Measurements from ENCODE around the gene PACS2.
A peak's percentile ranks its signal among the peaks of the same experiment; 100 is the strongest.
"Not testable (repeated sequence)": the region's sequence is repeated elsewhere in the genome, so short reads cannot be mapped to it uniquely, and the experiment has no call there.

Gene PACS2

DNA sequence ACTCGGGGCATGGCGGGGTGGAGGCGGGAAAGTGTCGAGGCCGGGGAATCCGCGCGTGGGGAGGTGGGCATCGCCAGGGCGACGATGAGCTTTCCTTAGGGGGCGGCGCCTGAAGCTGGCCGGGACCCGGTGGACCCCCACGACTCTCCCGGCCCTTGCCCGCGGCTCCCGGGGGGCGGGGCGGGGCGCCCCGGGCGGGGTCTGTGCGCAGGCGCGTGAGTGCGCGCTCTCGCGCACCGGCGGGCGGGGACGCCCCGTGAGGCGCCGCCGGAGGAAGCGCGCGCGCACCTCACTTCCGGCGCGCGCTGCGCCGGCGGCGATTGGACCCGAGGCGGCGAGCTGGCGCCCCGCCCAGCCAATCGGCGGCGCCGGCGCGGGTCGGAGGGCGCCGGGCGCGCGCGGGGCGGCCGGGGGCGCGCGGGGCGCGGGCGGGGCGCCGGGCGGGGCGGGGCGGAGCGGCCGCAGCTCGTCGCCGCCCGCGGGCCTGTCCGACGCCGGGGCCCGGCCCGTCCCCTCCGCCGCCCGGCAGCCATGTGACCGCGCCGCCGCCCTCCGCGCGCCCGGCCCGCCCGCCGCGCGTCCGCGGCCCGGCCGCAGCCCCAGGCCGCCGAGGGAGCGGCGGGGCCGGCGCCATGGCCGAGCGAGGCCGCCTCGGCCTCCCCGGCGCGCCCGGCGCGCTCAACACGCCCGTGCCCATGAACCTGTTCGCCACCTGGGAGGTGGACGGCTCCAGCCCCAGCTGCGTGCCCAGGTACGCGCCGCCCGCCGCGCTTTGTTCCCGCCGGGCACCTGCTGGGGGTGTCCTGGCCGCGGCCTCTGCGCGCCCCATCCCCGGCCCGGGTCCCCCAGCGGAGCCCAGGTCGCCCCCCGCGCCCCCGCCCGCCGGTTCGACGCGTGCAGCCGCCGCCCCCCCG lies at the start of gene PACS2:
Gene PACS2, plus strand, starts transcription at position 462 of the 914 bp plus-strand sequence. Its CDS starts 171 bp downstream, at position 633.
- peak; percentile 100 for DNase-seq (ENCODE audit: low spot score)

DNA sequence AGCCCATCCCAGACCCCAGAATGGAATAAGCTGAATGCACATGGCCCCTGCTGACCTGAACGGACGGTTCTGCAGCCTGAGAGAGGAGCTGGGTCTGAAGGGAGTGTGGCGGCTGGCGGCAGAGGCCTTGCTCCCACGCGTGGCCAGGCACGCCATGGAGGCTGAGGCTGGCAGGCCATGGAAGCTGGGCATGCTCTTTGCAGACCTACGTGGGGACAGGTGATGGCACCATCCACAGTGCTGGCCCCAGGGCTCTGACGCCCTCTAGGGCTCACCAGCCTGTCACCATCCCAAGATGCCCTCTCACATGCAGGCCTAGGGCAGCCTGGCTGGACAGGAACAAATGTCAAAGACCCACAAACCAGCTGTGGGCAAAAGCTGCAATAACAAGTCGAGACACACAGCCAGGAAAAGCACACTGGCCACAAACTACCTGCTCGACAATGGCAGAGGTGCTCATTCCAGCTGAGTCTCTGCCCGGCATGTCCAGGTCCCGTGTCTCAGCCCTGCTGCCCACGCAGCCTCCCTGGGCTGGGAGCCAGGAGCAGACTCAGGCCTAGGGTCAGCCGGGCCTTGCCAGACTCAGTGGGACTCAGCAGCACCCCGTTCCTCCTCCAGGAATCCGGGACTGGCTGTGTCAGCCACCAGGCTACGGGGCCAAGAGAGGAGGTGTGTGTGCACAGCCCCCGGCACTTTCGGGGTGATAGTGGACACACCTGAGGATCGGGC lies 46.6 kb upstream of the PACS2 start:
- DNase-seq (ENCODE audit: low spot score), result no peak

DNA sequence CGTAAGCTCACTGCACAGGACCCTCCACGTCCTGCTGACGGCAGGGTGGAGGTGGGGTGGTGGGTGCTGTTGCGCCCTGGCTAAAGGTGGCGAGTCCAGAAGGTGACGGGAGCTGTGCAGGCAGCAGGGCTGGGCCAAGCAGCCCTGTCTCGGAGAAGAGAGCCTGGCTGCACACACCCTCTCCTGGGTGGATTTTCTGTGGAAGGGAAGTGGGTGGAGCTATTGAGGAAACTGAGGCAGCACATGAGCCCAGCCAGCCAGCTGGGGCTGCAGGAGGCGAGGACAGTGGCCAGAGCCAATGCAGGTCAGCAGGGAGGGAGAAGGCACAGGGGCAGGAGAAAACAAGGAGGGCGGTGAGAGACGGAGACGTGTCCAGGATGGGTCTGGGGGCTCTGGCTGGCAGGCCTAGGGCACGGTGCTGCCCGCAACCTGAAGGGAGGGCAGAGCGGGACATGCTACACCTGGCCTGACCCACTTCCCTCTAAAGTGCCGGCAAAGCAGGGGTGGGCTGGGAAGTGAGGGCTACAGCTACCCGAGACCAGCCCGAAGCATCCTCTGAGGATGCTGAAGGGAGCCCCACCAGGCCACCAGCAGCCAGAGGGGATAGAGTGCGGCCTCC lies 45.7 kb upstream of the PACS2 start:
- DNase-seq (ENCODE audit: low spot score), result no peak

DNA sequence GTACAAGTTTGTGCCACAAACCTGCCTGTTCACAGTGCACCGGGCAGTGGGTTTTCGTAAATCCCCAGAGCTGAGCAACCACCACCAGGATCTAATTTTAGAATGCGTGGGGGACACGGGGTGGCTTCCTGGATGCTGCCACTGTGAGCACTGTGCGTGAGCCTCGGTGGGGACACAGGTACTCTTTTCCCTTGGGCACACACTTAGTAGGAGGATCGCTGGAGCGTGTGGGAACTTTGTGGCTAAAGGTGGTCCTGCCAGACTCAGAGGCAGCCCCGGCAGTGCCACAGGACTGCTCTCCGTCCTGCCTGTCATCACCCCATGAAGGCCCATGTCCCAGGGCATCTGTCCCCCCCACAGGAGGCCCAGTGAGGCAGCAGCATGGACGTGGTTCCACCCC lies 45.1 kb upstream of the PACS2 start:
- DNase-seq (ENCODE audit: low spot score), result no peak

DNA sequence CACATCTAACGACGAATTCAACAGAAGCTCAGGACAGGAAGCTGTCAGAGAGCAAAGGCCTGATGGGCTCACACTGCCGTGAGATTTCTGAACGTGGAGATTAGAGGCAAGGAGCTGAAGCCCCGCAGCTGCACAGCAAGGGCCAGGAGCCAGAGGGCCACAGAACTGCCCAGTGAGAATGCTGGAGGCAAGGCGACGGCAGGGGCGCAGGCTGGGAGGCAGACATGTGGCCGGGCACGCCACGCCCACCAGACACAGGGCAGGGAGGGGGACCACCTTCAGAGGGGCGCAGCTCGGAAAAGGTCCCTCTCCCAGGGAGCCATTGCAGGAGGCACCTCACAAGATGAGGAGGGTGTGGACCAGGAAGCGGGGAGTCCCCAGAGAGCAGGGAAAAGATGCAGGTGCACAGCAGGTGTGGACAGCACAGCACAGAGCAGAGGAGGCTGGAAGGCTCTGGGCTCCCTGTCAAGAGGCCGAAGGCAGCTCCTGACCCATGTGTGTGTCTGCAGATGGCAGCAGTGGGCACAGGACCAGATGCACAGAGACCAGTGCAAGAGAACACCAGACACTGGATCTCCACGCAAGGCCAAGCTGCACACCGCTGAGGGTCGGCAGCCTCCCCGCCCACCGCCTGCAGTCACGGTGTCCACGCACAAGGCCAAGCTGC lies 43.2 kb upstream of the PACS2 start:
- DNase-seq (ENCODE audit: low spot score), result no peak

DNA sequence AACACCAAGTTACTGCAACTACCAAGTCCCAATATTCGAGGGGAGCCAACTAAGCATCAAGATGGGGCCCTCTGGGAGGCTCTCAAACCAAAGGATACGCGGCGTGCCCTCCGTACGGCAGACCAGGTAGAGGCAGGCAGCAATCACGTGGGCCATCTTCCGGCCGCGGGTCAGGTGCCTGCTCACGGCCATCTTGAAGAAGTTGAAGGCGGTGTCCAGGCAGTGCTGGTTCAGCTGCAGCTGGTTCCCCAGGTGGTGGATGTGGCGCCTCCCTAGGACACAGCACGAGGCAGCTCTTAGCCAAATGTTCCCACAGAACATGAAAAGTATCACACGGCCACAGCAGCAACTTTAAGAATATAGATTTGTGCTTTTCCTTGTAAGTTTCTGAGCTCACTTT lies 41.9 kb upstream of the PACS2 start:
- no peak for DNase-seq (ENCODE audit: low spot score)

DNA sequence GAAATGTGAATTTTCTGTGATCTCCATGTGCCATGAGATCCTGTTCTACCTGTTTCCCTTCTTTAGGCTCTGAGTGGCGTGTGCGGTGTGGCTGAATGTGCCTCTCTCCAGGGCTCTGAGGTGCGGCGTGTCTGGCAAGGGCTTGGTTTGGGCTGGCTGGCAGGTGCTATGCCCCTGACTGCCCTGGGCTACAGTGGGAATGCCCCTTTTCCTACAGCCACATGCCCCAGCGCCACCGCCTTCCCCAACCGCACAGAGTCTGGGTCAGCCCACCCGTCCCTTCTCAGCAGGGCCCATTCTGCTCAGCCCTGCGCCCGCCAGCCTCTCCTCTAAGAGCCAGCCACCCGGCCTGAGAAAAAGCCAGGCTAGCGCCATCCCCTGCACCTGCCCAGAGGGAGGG lies 41.5 kb upstream of the PACS2 start:
- no peak for DNase-seq (ENCODE audit: low spot score)

DNA sequence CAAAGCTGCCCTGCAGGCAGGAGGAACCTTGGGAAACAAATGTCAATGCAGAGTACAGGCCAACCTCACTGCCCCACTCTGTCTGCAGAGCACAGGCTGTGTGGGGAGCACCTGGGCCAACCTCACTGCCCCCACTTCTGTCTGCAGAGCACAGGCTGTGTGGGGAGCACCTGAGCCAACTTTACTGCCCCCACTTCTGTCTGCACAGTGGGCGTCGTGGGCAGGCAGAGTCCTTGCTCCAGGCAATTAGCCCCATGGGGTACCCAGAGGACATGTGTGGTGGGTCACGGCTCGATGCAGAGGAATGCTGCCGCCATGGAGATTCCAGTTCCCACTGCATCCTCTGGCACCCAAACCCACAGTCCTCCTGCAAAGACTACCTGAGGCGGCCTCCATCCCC lies 39.9 kb upstream of the PACS2 start:
- DNase-seq (ENCODE audit: low spot score), result no peak

DNA sequence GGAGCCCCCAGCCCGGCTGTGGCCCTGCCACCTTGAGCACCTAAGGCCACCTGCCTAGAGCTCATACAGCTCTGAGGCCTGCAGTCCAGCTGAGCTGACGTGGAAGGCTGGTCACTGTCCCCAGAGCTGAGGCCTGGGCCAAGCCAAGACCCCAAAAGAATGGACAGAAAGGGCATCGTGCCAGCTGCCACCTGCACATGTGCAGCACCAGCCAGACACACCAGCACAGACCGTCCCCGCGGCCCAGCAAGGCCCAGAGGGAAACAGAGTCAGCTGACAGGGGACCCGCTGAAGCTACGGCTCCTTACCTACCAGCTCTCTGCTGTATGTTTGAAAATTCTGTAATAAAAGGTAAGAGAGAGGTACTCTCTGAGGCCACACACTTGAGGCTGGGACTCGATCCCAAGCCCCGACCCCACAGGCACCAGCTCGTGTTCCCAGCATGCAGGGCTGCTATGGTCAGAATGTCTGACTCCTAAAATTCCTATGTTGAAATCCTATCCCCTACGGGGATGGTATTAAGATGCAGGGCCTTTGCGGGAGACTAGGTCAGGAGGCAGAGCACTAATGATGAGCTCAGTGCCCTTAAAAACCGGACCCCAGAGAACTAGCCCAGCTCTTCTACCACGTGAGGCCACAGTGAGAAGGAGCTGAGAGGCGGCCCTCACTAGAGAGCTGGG lies 39.1 kb upstream of the PACS2 start:
- no peak for DNase-seq (ENCODE audit: low spot score)

DNA sequence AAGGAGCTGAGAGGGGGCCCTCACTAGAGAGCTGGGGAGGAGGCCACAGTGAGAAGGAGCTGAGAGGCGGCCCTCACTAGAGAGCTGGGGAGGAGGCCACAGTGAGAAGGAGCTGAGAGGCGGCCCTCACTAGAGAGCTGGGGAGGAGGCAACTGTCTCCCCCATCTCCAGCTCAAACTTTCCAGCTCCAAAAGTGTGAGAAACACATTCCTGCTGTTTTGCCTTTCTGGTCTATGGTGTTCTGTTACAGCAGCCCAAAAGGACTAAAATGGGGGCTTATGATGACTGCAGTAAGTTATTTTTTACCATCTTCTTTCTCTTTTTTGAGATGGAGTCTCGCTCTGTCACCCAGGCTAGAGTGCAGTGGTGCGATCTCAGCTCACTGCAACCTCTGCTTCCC lies 37.1 kb upstream of the PACS2 start:
- DNase-seq (ENCODE audit: low spot score), result not testable (repeated sequence)

DNA sequence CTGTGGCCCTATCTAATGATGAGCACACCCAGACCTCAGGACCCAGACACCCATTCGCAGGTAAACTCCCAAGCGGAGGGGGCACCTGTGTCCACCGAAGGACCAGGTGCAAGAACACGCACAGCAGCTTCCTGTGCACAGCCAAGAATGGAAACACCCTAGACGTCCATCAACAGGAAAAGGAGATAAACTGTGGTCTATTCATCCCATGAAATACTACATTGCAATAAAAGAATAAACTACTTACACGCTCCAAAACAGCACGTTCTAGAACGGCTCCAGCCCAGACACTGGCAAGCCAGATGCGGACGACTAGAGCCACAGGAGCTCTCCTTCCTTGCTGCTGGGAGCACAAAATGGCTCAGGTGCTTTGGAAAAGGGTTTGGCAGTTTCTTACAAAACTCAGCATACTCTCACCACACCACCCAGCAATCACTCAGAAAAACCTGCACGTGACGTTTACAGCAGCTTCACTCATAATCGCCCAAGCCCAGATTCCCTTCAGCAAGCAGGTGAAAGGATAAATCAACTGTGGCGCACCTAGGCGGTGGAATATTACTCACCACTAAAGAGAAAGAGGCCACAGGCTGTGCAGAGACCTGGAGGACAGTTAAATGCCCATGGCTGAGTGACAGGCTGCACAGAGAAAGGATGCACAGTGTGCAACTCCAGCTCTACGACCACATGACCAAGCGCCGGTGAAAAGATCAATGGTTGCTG lies 34.7 kb upstream of the PACS2 start:
- DNase-seq (ENCODE audit: low spot score), result no peak

DNA sequence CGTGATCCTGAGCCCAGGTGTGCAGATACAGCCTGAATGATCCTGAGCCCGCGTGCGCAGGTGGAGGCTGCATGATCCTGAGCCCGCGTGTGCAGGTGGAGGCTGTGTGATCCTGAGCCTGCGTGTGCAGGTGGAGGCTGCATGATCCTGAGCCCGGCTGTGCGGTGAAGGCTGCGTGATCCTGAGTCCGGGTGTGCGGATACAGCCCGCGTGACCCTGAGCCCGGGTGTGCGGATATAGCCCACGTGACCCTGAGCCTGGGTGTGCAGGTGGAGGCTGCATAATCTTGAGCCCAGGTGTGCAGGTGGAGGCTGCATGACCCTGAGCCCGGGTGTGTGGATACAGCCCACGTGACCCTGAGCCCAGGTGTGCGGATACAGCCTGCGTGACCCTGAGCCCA lies 34.0 kb upstream of the PACS2 start:
- peak; percentile 16 for DNase-seq (ENCODE audit: low spot score)

DNA sequence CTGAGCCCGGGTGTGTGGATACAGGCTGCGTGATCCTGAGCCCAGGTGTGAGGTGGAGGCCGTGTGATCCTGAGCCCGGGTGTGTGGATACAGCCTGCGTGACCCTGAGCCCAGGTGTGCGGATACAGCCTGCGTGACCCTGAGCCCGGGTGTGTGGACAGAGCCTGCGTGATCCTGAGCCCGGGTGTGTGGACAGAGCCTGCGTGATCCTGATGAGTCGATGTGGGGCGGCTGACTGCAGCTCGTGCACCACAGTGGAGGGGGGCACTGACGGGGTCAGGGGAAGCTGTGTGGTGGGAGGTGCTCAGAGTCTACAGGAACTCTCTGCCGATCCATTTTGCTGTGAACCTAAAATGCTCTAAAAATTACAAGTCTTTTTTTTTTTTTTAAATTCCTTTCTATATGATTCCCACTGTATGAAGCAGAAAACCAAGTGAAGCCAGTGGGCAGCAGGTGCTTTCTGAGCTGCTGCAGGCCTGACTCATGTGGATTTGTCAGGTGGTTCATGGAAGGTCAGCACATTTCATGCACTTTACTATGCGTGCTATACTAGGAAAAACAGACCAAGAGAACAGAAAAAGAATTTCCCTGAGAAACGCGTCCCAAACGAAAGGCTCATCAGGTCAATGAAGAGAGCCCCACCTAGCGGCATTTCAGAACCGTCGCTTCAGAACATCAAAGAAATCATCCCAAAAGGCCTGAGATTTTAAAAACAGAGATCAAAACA lies 33.0 kb upstream of the PACS2 start:
- DNase-seq (ENCODE audit: low spot score), result peak; percentile 60

DNA sequence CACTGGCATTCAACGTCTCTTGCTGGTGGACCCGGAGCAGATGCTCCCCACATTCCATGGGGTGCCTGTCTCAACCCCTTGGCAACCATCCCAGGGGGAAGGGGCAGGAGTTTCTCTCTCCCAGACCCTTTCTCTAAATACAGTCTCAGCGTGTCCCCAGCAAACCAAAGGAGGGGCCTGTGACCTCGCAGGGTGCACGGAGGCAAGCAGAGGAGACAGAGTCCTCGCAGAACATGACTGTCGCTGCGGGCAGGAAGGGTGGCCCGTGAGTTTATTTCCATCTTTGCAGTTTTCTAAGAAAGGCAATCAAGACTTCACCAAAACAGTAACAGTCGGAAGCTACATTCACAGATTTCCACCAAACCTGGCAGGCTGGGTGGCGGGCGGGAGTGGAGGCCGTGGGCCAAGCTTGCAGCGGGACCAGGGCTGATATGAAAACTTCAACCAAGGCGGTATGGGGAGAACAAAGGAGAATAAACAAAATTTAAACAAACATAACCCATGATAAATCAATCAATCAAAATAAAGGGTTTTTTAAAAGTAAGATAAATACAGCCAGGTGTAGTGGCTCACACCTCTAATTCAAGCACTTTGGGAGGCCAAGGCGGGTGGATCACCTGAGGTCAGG lies 32.3 kb upstream of the PACS2 start:
- DNase-seq (ENCODE audit: low spot score), result no peak

DNA sequence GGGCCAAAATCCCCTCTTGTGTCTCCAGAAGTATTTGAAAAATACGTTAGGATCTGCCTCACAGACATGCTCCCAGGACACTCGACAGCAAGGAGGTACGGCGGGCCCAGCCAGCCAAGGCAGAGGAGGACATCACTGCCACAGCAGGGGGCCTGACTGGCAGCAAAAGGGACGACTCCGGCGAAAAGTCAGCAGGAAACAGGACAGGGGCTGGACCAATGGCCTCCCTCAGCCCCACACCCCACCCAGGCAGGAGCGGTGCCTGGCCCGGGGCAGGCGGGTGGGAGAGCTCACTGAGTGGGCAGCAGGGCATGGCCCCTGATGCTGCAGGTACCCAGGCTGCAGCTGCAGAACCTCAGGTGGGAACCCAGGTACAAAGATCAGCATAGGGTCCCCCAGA lies 31.5 kb upstream of the PACS2 start:
- DNase-seq (ENCODE audit: low spot score), result peak; percentile 31

DNA sequence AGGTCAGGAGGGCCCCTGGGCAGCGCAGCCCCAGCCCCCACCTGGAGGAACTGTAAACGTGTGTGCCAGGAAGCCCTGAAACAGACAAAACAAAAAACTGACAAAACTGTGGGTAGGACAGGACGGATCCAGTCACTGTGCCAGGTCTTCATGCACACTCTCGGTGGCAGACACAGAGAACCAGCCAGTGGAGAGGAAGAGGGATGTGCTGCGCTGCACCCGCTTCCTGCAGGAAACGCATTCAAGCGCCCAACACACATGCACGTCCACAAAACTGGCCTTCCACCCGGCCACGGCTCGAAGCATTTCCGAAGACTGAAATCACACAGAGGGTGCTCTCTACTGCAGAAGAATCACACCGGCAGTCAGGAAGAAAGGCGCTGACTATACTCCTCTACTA lies 30.6 kb upstream of the PACS2 start:
- DNase-seq (ENCODE audit: low spot score), result peak; percentile 9

DNA sequence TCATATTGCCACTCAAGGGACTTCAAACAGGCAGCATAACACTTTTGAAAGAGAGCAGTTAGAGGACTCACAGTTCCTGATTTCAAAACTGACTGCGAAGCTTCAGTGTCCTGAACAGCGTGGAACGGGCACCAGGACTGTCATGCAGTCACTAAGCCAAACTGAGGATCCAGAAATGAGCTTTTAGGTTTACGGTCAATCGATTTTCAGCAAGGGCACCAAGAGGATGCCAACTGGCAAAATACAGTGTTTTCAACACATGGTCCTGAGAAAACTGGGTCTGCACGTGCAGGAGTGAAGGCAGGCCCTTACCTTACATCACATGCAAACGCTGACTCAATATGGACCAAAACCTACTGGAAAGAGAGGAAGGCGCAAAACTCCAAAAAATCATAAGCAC lies 29.4 kb upstream of the PACS2 start:
- peak; percentile 6 for DNase-seq (ENCODE audit: low spot score)

DNA sequence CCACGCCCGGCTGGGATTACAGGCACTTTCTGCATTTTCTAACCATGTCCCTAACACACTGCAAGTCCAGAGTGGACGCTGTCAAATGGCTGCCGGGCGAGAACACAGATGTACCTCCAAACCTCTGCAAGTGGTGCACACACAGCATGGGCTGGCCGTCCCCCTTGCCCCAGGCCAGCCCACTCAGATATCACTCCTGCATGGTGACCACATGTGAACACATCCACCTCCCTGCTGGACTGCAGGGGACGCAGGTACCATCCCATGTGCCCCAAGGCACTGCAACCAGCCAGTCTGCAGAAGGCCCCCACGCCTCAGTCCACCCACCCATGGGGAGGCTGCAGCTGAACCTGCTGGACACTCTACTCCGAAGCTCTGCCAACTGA lies 27.8 kb upstream of the PACS2 start:
- peak; percentile 8 for DNase-seq (ENCODE audit: low spot score)

DNA sequence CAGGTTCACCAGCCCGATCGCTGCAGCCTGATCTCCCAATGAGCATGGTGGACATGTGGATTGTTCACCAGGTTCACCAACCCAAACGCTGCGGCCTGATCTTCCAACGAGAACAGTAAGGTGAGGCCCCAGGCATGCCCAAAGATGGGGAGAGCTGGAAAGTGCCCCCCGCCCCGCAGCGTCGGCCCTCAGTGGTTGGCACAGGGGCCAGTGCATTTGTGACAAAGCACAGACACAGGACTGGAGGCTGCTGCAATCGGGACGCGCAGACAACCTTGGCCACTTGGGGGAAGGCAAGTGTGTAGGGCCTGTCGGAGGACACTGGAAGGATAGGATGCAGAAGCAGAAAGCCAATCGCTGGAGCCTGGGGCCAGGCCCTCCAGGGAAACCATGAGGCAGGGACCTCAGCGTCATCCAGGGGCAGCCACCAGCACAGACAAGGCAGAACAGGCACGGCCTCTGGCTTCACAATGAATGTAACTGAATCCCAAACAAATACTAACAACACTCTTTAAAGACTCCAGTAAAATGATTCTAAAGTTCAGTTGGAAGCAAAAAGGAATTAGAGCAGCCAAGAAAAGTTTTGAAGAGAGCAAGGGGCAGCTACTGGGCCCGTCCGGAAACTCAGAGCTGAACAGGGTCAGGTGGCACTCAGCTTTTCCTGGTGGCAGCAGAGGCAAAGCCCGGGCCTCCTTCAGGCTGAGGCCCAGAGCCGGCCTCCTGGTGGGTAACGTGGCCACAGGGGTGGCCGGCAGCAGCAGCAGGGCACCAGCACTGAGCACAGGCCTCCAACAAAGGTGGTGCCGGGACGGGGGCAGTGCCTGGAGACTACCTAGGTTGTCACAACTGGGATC lies 27.1 kb upstream of the PACS2 start:
- DNase-seq (ENCODE audit: low spot score), result peak; percentile 36
